ENCODE measurements around the gene SUSD4.

DNA sequence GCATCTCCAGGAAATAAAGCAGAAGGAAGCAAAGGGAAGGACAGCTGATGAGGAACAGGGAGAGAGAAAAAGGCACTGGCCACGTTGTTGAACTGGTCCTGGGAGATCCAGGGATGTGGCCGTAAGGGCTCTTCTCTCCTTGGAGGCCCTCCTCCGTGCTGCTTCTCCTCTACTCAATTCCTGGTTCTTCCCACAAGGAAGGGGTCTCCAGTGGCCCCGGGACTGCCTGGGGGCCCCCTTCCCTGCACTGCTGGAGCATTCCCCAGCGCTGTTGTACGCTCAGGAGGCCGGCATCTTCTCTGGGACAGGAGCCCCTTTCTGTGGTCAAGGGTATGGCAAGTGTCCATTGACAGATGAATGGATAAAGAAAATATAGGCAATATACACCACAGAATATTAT, 132.4 kb downstream of the SUSD4 start:
- TF ChIP-seq, protein P1, sequence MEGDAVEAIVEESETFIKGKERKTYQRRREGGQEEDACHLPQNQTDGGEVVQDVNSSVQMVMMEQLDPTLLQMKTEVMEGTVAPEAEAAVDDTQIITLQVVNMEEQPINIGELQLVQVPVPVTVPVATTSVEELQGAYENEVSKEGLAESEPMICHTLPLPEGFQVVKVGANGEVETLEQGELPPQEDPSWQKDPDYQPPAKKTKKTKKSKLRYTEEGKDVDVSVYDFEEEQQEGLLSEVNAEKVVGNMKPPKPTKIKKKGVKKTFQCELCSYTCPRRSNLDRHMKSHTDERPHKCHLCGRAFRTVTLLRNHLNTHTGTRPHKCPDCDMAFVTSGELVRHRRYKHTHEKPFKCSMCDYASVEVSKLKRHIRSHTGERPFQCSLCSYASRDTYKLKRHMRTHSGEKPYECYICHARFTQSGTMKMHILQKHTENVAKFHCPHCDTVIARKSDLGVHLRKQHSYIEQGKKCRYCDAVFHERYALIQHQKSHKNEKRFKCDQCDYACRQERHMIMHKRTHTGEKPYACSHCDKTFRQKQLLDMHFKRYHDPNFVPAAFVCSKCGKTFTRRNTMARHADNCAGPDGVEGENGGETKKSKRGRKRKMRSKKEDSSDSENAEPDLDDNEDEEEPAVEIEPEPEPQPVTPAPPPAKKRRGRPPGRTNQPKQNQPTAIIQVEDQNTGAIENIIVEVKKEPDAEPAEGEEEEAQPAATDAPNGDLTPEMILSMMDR (IDR thresholded peaks at IDR 0.05) = no peak
- no peak for TF ChIP-seq EZH2 (IDR thresholded peaks at IDR 0.05)
- TF ChIP-seq EZH2phosphoT487 (IDR thresholded peaks at IDR 0.05) = no peak
